ENCODE results near the gene SCYGR5.

- TF ChIP-seq CTCF (IDR thresholded peaks at IDR 0.05) (no peak), POLR2AphosphoS5 (IDR thresholded peaks at IDR 0.05) (no peak), POLR2A (IDR thresholded peaks at IDR 0.05) (no peak), EP300 (IDR thresholded peaks at IDR 0.05) (no peak)
These were observed 11.3 kb downstream of the SCYGR5 start for GRCh38 chr2:227677928-227678327.

All from suprapubic skin (tissue), 4 donors.